PC-9 (cell line): Measurements from ENCODE around the gene PPM1G. TPM values are rescaled to one million over a fixed set of nuclear protein-coding genes. Genes with fewer than 3 reads are reported as not detected.

Experiments
- BruUV-seq: library from RNA; stranded (reverse); fragments of 400-500 nt; replicated peaks from 2 replicates; lab custom pipeline; 2021; lab: Mats Ljungman, UMichigan
- CTCF ChIA-PET: fragments of 300-600 bp; sonication (Branson Sonifier 250); formaldehyde crosslinking; loops from one replicate; lab custom pipeline; 2022; ENCODE audit warnings: antibody characterized with exemption; lab: Charles Lee
- POLR2A ChIA-PET: fragments of 300-600 bp; sonication (Branson Sonifier 250); formaldehyde crosslinking; loops from one replicate; lab custom pipeline; 2022; ENCODE audit warnings: antibody characterized with exemption; ENCODE audit not compliant: unreplicated experiment; lab: Charles Lee
- DNase-seq, 2 experiments: peaks; one replicate each; pipeline versions ENCODE4 v3.0.0 to v3.0.0-alpha.2; 2015 to 2022; ENCODE audit warnings: mixed read lengths in 1 of 2
- H2AFZ ChIP-seq: fragments of 200-600 bp; sonication (generic); 2 replicates; pipeline ENCODE4 v1.8.1; 2017; ENCODE audit warnings: antibody characterized with exemption
- H3F3A ChIP-seq: fragments of 200-600 bp; sonication (generic); 2 replicates; pipeline ENCODE4 v1.8.1; 2017; ENCODE audit warnings: antibody characterized with exemption, mild to moderate bottlenecking, low read depth; ENCODE audit not compliant: insufficient read depth
- H3K27ac ChIP-seq: fragments of 200-600 bp; sonication (generic); 2 replicates; pipeline ENCODE4 v1.6.1; 2016; ENCODE audit warnings: mixed run types
- H3K27me3 ChIP-seq: fragments of 200-600 bp; sonication (generic); 2 replicates; pipeline ENCODE4 v1.6.1; 2016; ENCODE audit warnings: low read depth, mixed run types; ENCODE audit not compliant: insufficient read depth
- H3K36me3 ChIP-seq: fragments of 200-600 bp; sonication (generic); 2 replicates; pipeline ENCODE4 v1.6.1; 2016; ENCODE audit warnings: low read depth, mixed run types
- H3K4me1 ChIP-seq: fragments of 200-600 bp; sonication (generic); replicated peaks from 2 replicates; pipeline ENCODE4 v1.6.1; 2016; ENCODE audit warnings: mixed run types; ENCODE audit not compliant: insufficient read depth
- H3K4me2 ChIP-seq: fragments of 200-600 bp; sonication (generic); 2 replicates; pipeline ENCODE4 v1.6.1; 2017; ENCODE audit warnings: mixed run types
- H3K4me3 ChIP-seq: fragments of 200-600 bp; sonication (generic); 2 replicates; pipeline ENCODE4 v1.6.1; 2016; ENCODE audit warnings: mixed run types
- H3K79me2 ChIP-seq: fragments of 200-600 bp; sonication (generic); 2 replicates; pipeline ENCODE4 v1.6.1; 2017; ENCODE audit warnings: low read depth, mixed run types
- H3K9me2 ChIP-seq: fragments of 200-600 bp; sonication (generic); 2 replicates; pipeline ENCODE4 v1.8.1; 2017; ENCODE audit warnings: mild to moderate bottlenecking; ENCODE audit not compliant: insufficient read depth
- H3K9me3 ChIP-seq: fragments of 200-600 bp; sonication (generic); 2 replicates; pipeline ENCODE4 v1.8.1; 2016; ENCODE audit warnings: low read depth; ENCODE audit not compliant: insufficient read depth
- H4K20me1 ChIP-seq: fragments of 200-600 bp; sonication (generic); 2 replicates; pipeline ENCODE4 v1.8.1; 2017; ENCODE audit not compliant: insufficient read depth
- CTCF ChIP-seq: fragments of 200-600 bp; sonication (generic); conservative IDR thresholded peaks from 2 replicates; pipeline ENCODE4 v1.6.1; 2017; ENCODE audit warnings: mixed run types, antibody characterized with exemption, mild to moderate bottlenecking, moderate library complexity
- EZH2 ChIP-seq: fragments of 200-600 bp; sonication (generic); IDR thresholded peaks from 2 replicates; pipeline ENCODE4 v1.8.0; 2017; ENCODE audit warnings: antibody characterized with exemption, low read depth
- intact Hi-C: fragments of 100-400 bp; cut with micrococcal nuclease; formaldehyde crosslinking; loops from one replicate; pipeline ENCODE4 v1.10.0; 2022; ENCODE audit not compliant: unreplicated experiment
- total RNA-seq: library from RNA; stranded (reverse); gene quantifications from 2 replicates; pipeline ENCODE4 v1.2.3, GENCODE V29; 2021

Gene PPM1G
- total RNA-seq, 1 experiment from 2014 or later, result 136 TPM

GRCh38 chr2:27376866-27377617 lies 32.3 kb downstream of the PPM1G start:
- H3K4me1 ChIP-seq, result peaks cover 10% of the 10 kb centered on the region
- H3K4me3 ChIP-seq, result no peak overlapping the region
- H2AFZ ChIP-seq, result no peak overlapping the region
- no peaks in the 10 kb centered on the region for H3K27me3 ChIP-seq
- BruUV-seq, result no TSS peak
- 0 out of 2 replicates have a peak, but pooled peaks cover 16% of the 10 kb centered on the region for H3K36me3 ChIP-seq
- ChIA-PET POLR2A (no interaction called here), CTCF (no interaction called here)
- peaks cover 50% of the 10 kb centered on the region for H3F3A ChIP-seq
- H3K4me2 ChIP-seq, result no peak overlapping the region
- no peak for DNase-seq
- intact Hi-C loops, result no loop called here
- 0 out of 2 replicates have a peak, but pooled peaks cover 7% of the 10 kb centered on the region for H4K20me1 ChIP-seq
- H3K79me2 ChIP-seq, result peaks cover 12% of the 10 kb centered on the region
- no peak overlapping the region for H3K27ac ChIP-seq
- no peaks in the 10 kb centered on the region for H3K9me2 ChIP-seq
- TF ChIP-seq CTCF (no peak), EZH2 (no peak)
- H3K9me3 ChIP-seq, result no peaks in the 10 kb centered on the region

GRCh38 chr2:27376151-27376865 lies 33.1 kb downstream of the PPM1G start:
- Histone ChIP-seq H3K4me1 (peaks cover 17% of the 10 kb centered on the region), H2AFZ (no peak overlapping the region), H3K9me3 (no peaks in the 10 kb centered on the region), H3K4me3 (no peak overlapping the region), H3K79me2 (peaks cover 20% of the 10 kb centered on the region), H3K27ac (no peak overlapping the region), H3K9me2 (no peaks in the 10 kb centered on the region), H3F3A (peaks cover 42% of the 10 kb centered on the region), H4K20me1 (peaks cover 12% of the 10 kb centered on the region), H3K36me3 (0 out of 2 replicates have a peak, but pooled peaks cover 16% of the 10 kb centered on the region), H3K27me3 (no peaks in the 10 kb centered on the region), H3K4me2 (no peak overlapping the region)
- DNase-seq, result no peak
- CTCF ChIA-PET, result no interaction called here
- intact Hi-C loops, result no loop called here
- POLR2A ChIA-PET, result no interaction called here
- TF ChIP-seq CTCF, result no peak
- no peak for TF ChIP-seq EZH2
- no TSS peak for BruUV-seq

- H3K4me3 ChIP-seq, result no peak overlapping the region
- H3K9me2 ChIP-seq, result no peaks in the 10 kb centered on the region
- no peak overlapping the region for H2AFZ ChIP-seq
- no peak overlapping the region for H3K4me2 ChIP-seq
- CTCF ChIA-PET, result no interaction called here
- POLR2A ChIA-PET, result no interaction called here
- no TSS peak for BruUV-seq
- no peak overlapping the region for H3K27ac ChIP-seq
- intact Hi-C loops, result no loop called here
- 0 out of 2 replicates have a peak, but pooled peaks cover 16% of the 10 kb centered on the region for H3K36me3 ChIP-seq
- H3K79me2 ChIP-seq, result peaks cover 26% of the 10 kb centered on the region
- DNase-seq, result no peak
- H3K9me3 ChIP-seq, result no peaks in the 10 kb centered on the region
- H4K20me1 ChIP-seq, result peaks cover 12% of the 10 kb centered on the region
- peaks cover 18% of the 10 kb centered on the region for H3K4me1 ChIP-seq
- H3K27me3 ChIP-seq, result no peaks in the 10 kb centered on the region
- TF ChIP-seq CTCF, result no peak
- no peak for TF ChIP-seq EZH2
- peaks cover 36% of the 10 kb centered on the region; the same call in 1 of the 2 replicates for H3F3A ChIP-seq
These were observed 33.8 kb downstream of the PPM1G start for GRCh38 chr2:27375513-27376099.
